HT-29 (cell line): ENCODE data around the gene ZNF526. TPM values are rescaled to one million over a fixed set of nuclear protein-coding genes. Genes with fewer than 3 reads are reported as not detected.

ENCODE experiments used
- DNase-seq: peaks from one replicate; pipeline ENCODE4 v3.0.0-alpha.2; 2015; ENCODE audit warnings: low spot score
- total RNA-seq: library from RNA; depleted of rRNA; stranded (reverse); fragments of >200 nt; shearing (Covaris generic); gene quantifications from 2 replicates; pipeline ENCODE4 v1.2.3, GENCODE V29; 2014

ZNF526 gene
- total RNA-seq, 1 experiment from 2014 or later: 15.9 TPM

GRCh38 chr19:42220751-42221097, 612 bp downstream of the ZNF526 start:
- DNase-seq: no peak

- no peak for DNase-seq
Measured at GRCh38 chr19:42224940-42225717, 5.0 kb downstream of the ZNF526 start.

- DNase-seq: no peak
Measured at GRCh38 chr19:42225718-42226292, 5.7 kb downstream of the ZNF526 start.

- DNase-seq: no peak
Measured at GRCh38 chr19:42226886-42227285, 6.8 kb downstream of the ZNF526 start.

- no peak for DNase-seq
Measured at GRCh38 chr19:42228641-42229040, 8.5 kb downstream of the ZNF526 start.

GRCh38 chr19:42229301-42229854, 9.3 kb downstream of the ZNF526 start:
- DNase-seq: no peak

GRCh38 chr19:42229855-42230351, 9.8 kb downstream of the ZNF526 start:
- DNase-seq: no peak

GRCh38 chr19:42230571-42230970, 10.5 kb downstream of the ZNF526 start:
- no peak for DNase-seq

GRCh38 chr19:42232435-42232834, 12.3 kb downstream of the ZNF526 start:
- no peak for DNase-seq

GRCh38 chr19:42233106-42233505, 13.0 kb downstream of the ZNF526 start:
- no peak for DNase-seq

- DNase-seq: no peak
Measured at GRCh38 chr19:42233678-42234292, 13.7 kb downstream of the ZNF526 start.

GRCh38 chr19:42234364-42234763, 14.3 kb downstream of the ZNF526 start:
- DNase-seq: no peak

- no peak for DNase-seq
Measured at GRCh38 chr19:42235181-42235580, 15.1 kb downstream of the ZNF526 start.

GRCh38 chr19:42239544-42240220, 19.6 kb downstream of the ZNF526 start:
- DNase-seq: no peak

- DNase-seq: no peak
Measured at GRCh38 chr19:42241279-42241678, 21.2 kb downstream of the ZNF526 start.

GRCh38 chr19:42242069-42242511, 22.0 kb downstream of the ZNF526 start:
- DNase-seq: no peak

- peak; percentile 100 for DNase-seq
Measured at GRCh38 chr19:42242512-42243409, 22.6 kb downstream of the ZNF526 start, which contains the start of gene GSK3A. Gene GSK3A, minus strand, starts transcription at chr19:42242602. Its CDS starts 137 bp downstream, at chr19:42242465.

- peak; percentile 99 for DNase-seq
Measured at GRCh38 chr19:42244347-42245220, 24.5 kb downstream of the ZNF526 start.

- no peak for DNase-seq
Measured at GRCh38 chr19:42245231-42245630, 25.1 kb downstream of the ZNF526 start.
